Neural progenitor cell (in vitro differentiated cells): ENCODE measurements around the gene CLEC20A.

Experiments used
- CTCF ChIP-seq: fragments of 200-600 bp; sonication (generic); IDR thresholded peaks from 2 replicates; pipeline ENCODE4 v1.5.1; 2017; ENCODE audit warnings: antibody characterized with exemption, mild to moderate bottlenecking
- EZH2 ChIP-seq: fragments of 200-600 bp; sonication (generic); IDR thresholded peaks from 2 replicates; pipeline ENCODE4 v1.6.1; 2017; ENCODE audit warnings: antibody characterized with exemption, mild to moderate bottlenecking, moderate library complexity

- TF ChIP-seq CTCF (no peak), EZH2 (no peak)
These were observed 7.5 kb upstream of the CLEC20A start for GRCh38 chr1:178504286-178504685.
